ENCODE data around the gene INSC.

INSC gene

GRCh38 chr11:15075162-15075526 lies 39.6 kb upstream of the INSC start:
- ChIA-PET POLR2A (interaction anchor here (2.8 kb wide), 1 partner anchor 167 kb away, joined by 12 read pairs; no protein-coding TSS in a partner anchor), CTCF (interaction anchor here (0.6 to 6.4 kb wide), 48 partner anchors 10 to 553 kb away, joined by 3 to 143 read pairs (median 5); partner anchors contain the start of gene CYP2R1)
- TF ChIP-seq, protein P1, sequence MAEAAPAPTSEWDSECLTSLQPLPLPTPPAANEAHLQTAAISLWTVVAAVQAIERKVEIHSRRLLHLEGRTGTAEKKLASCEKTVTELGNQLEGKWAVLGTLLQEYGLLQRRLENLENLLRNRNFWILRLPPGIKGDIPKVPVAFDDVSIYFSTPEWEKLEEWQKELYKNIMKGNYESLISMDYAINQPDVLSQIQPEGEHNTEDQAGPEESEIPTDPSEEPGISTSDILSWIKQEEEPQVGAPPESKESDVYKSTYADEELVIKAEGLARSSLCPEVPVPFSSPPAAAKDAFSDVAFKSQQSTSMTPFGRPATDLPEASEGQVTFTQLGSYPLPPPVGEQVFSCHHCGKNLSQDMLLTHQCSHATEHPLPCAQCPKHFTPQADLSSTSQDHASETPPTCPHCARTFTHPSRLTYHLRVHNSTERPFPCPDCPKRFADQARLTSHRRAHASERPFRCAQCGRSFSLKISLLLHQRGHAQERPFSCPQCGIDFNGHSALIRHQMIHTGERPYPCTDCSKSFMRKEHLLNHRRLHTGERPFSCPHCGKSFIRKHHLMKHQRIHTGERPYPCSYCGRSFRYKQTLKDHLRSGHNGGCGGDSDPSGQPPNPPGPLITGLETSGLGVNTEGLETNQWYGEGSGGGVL (tag by site-specific recombination; IDR thresholded peaks at IDR 0.05), result no peak
- TF ChIP-seq, protein P2, sequence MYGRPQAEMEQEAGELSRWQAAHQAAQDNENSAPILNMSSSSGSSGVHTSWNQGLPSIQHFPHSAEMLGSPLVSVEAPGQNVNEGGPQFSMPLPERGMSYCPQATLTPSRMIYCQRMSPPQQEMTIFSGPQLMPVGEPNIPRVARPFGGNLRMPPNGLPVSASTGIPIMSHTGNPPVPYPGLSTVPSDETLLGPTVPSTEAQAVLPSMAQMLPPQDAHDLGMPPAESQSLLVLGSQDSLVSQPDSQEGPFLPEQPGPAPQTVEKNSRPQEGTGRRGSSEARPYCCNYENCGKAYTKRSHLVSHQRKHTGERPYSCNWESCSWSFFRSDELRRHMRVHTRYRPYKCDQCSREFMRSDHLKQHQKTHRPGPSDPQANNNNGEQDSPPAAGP (tag by site-specific recombination; IDR thresholded peaks at IDR 0.05), result no peak
- TF ChIP-seq SP2 (tag by site-specific recombination; IDR thresholded peaks at IDR 0.05), result no peak
- no peak for TF ChIP-seq ZNF549 (tag by site-specific recombination; IDR thresholded peaks at IDR 0.05)
- TF ChIP-seq, protein P3, sequence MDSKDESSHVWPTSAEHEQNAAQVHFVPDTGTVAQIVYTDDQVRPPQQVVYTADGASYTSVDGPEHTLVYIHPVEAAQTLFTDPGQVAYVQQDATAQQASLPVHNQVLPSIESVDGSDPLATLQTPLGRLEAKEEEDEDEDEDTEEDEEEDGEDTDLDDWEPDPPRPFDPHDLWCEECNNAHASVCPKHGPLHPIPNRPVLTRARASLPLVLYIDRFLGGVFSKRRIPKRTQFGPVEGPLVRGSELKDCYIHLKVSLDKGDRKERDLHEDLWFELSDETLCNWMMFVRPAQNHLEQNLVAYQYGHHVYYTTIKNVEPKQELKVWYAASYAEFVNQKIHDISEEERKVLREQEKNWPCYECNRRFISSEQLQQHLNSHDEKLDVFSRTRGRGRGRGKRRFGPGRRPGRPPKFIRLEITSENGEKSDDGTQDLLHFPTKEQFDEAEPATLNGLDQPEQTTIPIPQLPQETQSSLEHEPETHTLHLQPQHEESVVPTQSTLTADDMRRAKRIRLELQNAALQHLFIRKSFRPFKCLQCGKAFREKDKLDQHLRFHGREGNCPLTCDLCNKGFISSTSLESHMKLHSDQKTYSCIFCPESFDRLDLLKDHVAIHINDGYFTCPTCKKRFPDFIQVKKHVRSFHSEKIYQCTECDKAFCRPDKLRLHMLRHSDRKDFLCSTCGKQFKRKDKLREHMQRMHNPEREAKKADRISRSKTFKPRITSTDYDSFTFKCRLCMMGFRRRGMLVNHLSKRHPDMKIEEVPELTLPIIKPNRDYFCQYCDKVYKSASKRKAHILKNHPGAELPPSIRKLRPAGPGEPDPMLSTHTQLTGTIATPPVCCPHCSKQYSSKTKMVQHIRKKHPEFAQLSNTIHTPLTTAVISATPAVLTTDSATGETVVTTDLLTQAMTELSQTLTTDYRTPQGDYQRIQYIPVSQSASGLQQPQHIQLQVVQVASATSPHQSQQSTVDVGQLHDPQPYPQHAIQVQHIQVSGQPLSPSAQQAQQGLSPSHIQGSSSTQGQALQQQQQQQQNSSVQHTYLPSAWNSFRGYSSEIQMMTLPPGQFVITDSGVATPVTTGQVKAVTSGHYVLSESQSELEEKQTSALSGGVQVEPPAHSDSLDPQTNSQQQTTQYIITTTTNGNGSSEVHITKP (tag by site-specific recombination; IDR thresholded peaks at IDR 0.05), result no peak
- TF ChIP-seq GLI2 (tag by site-specific recombination; IDR thresholded peaks at IDR 0.05; ENCODE audit: borderline replicate concordance, low read depth), result no peak
- TF ChIP-seq, protein P4, sequence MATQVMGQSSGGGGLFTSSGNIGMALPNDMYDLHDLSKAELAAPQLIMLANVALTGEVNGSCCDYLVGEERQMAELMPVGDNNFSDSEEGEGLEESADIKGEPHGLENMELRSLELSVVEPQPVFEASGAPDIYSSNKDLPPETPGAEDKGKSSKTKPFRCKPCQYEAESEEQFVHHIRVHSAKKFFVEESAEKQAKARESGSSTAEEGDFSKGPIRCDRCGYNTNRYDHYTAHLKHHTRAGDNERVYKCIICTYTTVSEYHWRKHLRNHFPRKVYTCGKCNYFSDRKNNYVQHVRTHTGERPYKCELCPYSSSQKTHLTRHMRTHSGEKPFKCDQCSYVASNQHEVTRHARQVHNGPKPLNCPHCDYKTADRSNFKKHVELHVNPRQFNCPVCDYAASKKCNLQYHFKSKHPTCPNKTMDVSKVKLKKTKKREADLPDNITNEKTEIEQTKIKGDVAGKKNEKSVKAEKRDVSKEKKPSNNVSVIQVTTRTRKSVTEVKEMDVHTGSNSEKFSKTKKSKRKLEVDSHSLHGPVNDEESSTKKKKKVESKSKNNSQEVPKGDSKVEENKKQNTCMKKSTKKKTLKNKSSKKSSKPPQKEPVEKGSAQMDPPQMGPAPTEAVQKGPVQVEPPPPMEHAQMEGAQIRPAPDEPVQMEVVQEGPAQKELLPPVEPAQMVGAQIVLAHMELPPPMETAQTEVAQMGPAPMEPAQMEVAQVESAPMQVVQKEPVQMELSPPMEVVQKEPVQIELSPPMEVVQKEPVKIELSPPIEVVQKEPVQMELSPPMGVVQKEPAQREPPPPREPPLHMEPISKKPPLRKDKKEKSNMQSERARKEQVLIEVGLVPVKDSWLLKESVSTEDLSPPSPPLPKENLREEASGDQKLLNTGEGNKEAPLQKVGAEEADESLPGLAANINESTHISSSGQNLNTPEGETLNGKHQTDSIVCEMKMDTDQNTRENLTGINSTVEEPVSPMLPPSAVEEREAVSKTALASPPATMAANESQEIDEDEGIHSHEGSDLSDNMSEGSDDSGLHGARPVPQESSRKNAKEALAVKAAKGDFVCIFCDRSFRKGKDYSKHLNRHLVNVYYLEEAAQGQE (tag by site-specific recombination; IDR thresholded peaks at IDR 0.05), result no peak
- TF ChIP-seq ZNF624 (tag by site-specific recombination; IDR thresholded peaks at IDR 0.05), result no peak
- no peak for TF ChIP-seq ZNF777 (tag by site-specific recombination; IDR thresholded peaks at IDR 0.05; ENCODE audit: borderline replicate concordance)
- no peak for TF ChIP-seq PRDM1 (tag by site-specific recombination; IDR thresholded peaks at IDR 0.05)
- no peak for TF ChIP-seq MZF1 (tag by site-specific recombination; IDR thresholded peaks at IDR 0.05; ENCODE audit: borderline replicate concordance)
- TF ChIP-seq ZNF776 (tag by site-specific recombination; IDR thresholded peaks at IDR 0.05; ENCODE audit: borderline replicate concordance), result no peak
- TF ChIP-seq ZNF701 (tag by site-specific recombination; IDR thresholded peaks at IDR 0.05), result no peak
- no peak for TF ChIP-seq ZNF394 (tag by site-specific recombination; IDR thresholded peaks at IDR 0.05; ENCODE audit: borderline replicate concordance)
- TF ChIP-seq ZBTB20 (tag by site-specific recombination; IDR thresholded peaks at IDR 0.05), result no peak
- TF ChIP-seq ZNF423 (tag by site-specific recombination; IDR thresholded peaks at IDR 0.05), result no peak

More at GRCh38 chr11:15075162-15075526, 39.6 kb upstream of the INSC start:
- Histone ChIP-seq H3K36me3 (ENCODE audit: control insufficient read depth in 2 of 2, insufficient read depth in 1 of 2, low read length in 2 of 2) (no peaks in the 10 kb centered on the region), H3K4me1 (ENCODE audit: control insufficient read depth, insufficient read depth, low read length) (no peaks in the 10 kb centered on the region), H3K27ac (ENCODE audit: extremely low read depth, low read depth, low read length) (no peak overlapping the region), H3K4me3 (ENCODE audit: low read depth, low read length) (no peak overlapping the region), H3K9me3 (ENCODE audit: control insufficient read depth, insufficient read depth, low read depth, low read length) (no peaks in the 10 kb centered on the region)

Data from HEK293 (cell line).